Panc1 (cell line): Measurements from ENCODE around the gene CFAP221. TPM values are rescaled to one million over a fixed set of nuclear protein-coding genes. Genes with fewer than 3 reads are reported as not detected.

Experiments used
- ATAC-seq: fragments of 200-7000 bp; cut with Tn5 transposase; 2 replicates; pipeline ENCODE4 v1.9.1; 2020; ENCODE audit warnings: mild to moderate bottlenecking, moderate library complexity
- BruUV-seq: library from RNA; stranded (reverse); fragments of 400-500 nt; replicated peaks from 2 replicates; lab custom pipeline; 2021; lab: Mats Ljungman, UMichigan
- CTCF ChIA-PET: fragments of 300-600 bp; sonication (Branson Sonifier 250); formaldehyde crosslinking; loops from one replicate; lab custom pipeline; 2022; ENCODE audit warnings: antibody characterized with exemption; lab: Charles Lee
- POLR2A ChIA-PET: fragments of 300-600 bp; sonication (Branson Sonifier 250); formaldehyde crosslinking; loops from one replicate; lab custom pipeline; 2022; ENCODE audit warnings: antibody characterized with exemption; lab: Charles Lee
- DNase-seq: peaks from one replicate; pipeline ENCODE4 v3.0.0-alpha.2; 2010; ENCODE audit warnings: low read depth, low spot score
- H3K27ac ChIP-seq: 2 replicates; pipeline ENCODE4 v1.5.1; 2011; ENCODE audit warnings: mild to moderate bottlenecking, low read length, inconsistent platforms
- H3K27me3 ChIP-seq: fragments of 200-500 bp; sonication (Bioruptor generic); 2 replicates; pipeline ENCODE4 v1.6.0; 2014; ENCODE audit warnings: low read length, inconsistent platforms; ENCODE audit not compliant: control insufficient read depth, insufficient read depth
- H3K36me3 ChIP-seq: fragments of 200-500 bp; sonication (Bioruptor generic); 2 replicates; pipeline ENCODE4 v1.5.1; 2014; ENCODE audit warnings: inconsistent platforms, mild to moderate bottlenecking, low read length, moderate library complexity; ENCODE audit not compliant: control insufficient read depth, insufficient read depth
- H3K4me1 ChIP-seq: 2 replicates; pipeline ENCODE4 v1.5.1; 2011; ENCODE audit warnings: inconsistent platforms, mild to moderate bottlenecking, low read length, moderate library complexity; ENCODE audit not compliant: control insufficient read depth, insufficient read depth
- H3K4me3 ChIP-seq, 2 experiments: 2 replicates each; pipeline ENCODE4 v1.5.1; 2011 to 2012; ENCODE audit warnings: low read depth in 2 of 2, low read length in 2 of 2, mild to moderate bottlenecking in 2 of 2, inconsistent platforms in 1 of 2, moderate library complexity in 1 of 2
- H3K9me3 ChIP-seq: fragments of 200-500 bp; sonication (Bioruptor generic); 2 replicates; pipeline ENCODE4 v1.5.1; 2014; ENCODE audit warnings: low read depth, mild to moderate bottlenecking, inconsistent platforms, low read length, moderate library complexity; ENCODE audit not compliant: control insufficient read depth, insufficient read depth
- POLR2AphosphoS5 ChIP-seq: IDR thresholded peaks from 2 replicates; pipeline ENCODE4 v1.6.1; 2012; ENCODE audit warnings: mild to moderate bottlenecking, low read depth, low read length, moderate library complexity
- SIN3A ChIP-seq: IDR thresholded peaks from 2 replicates; pipeline ENCODE4 v1.6.1; 2012; ENCODE audit warnings: low read depth, mild to moderate bottlenecking, low read length, moderate library complexity, borderline replicate concordance; ENCODE audit not compliant: insufficient read depth
- TCF7L2 ChIP-seq: IDR thresholded peaks from 2 replicates; pipeline ENCODE4 v1.6.1; 2011; ENCODE audit warnings: mild to moderate bottlenecking, low read depth, low read length, inconsistent platforms
- in situ Hi-C: cut with HindIII; loops from 2 replicates; pipeline ENCODE4 v1.10.0; 2016; ENCODE audit warnings: low sequenced_read_pairs, low pct_unique_long_range_greater_than_20kb
- intact Hi-C: fragments of 100-400 bp; cut with micrococcal nuclease; formaldehyde crosslinking; loops from one replicate; pipeline ENCODE4 v1.10.0; 2022; ENCODE audit not compliant: unreplicated experiment
- total RNA-seq: library from RNA; stranded (reverse); gene quantifications from one replicate; pipeline ENCODE4 v1.2.1, GENCODE V29; 2021; ENCODE audit not compliant: unreplicated experiment
- TF ChIP-seq, protein P1 (sequence below), 2 experiments: IDR thresholded peaks; 2 replicates each; pipeline ENCODE4 v1.6.1; 2011 to 2012; ENCODE audit warnings: low read depth in 2 of 2, control low read depth in 1 of 2, low read length in 1 of 2, mild to moderate bottlenecking in 1 of 2, moderate library complexity in 1 of 2; ENCODE audit not compliant: insufficient read depth in 1 of 2
- TF ChIP-seq, protein P2 (sequence below): fragments of 450-650 bp; IDR thresholded peaks from 2 replicates; pipeline ENCODE4 v1.5.1; 2017; ENCODE audit warnings: mild to moderate bottlenecking

The CFAP221 gene
- total RNA-seq, 1 experiment from 2014 or later: not detected

DNA sequence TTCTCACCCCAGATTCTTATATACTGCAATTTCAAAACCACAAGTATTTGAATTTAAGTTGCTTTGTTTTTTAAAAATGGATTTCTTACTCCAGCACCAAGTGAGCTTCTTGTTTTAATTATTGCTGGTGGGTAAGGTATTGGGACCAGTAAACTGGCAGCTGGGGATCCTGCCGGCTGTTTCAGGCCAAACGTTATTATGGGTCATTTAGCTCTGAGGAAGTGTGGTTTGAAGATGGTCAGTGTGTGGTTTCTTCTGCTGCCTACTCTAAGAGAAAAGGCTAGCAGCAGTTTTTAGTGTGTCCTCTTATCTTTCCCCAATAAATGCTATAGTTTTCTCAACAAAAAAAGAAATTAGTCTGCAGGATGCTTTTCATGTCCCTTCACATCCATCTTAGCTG is 30.6 kb downstream of the CFAP221 start:
- intact Hi-C loops (no loop called here), in situ Hi-C loops (no loop called here)
- no peak overlapping the region for H3K4me3 ChIP-seq
- no peaks in the 10 kb centered on the region for H3K4me1 ChIP-seq
- POLR2A ChIA-PET: no interaction called here
- CTCF ChIA-PET: no interaction called here
- TF ChIP-seq, protein P1, sequence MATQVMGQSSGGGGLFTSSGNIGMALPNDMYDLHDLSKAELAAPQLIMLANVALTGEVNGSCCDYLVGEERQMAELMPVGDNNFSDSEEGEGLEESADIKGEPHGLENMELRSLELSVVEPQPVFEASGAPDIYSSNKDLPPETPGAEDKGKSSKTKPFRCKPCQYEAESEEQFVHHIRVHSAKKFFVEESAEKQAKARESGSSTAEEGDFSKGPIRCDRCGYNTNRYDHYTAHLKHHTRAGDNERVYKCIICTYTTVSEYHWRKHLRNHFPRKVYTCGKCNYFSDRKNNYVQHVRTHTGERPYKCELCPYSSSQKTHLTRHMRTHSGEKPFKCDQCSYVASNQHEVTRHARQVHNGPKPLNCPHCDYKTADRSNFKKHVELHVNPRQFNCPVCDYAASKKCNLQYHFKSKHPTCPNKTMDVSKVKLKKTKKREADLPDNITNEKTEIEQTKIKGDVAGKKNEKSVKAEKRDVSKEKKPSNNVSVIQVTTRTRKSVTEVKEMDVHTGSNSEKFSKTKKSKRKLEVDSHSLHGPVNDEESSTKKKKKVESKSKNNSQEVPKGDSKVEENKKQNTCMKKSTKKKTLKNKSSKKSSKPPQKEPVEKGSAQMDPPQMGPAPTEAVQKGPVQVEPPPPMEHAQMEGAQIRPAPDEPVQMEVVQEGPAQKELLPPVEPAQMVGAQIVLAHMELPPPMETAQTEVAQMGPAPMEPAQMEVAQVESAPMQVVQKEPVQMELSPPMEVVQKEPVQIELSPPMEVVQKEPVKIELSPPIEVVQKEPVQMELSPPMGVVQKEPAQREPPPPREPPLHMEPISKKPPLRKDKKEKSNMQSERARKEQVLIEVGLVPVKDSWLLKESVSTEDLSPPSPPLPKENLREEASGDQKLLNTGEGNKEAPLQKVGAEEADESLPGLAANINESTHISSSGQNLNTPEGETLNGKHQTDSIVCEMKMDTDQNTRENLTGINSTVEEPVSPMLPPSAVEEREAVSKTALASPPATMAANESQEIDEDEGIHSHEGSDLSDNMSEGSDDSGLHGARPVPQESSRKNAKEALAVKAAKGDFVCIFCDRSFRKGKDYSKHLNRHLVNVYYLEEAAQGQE (IDR thresholded peaks at IDR 0.05; ENCODE audit: insufficient read depth in 1 of 2, low read depth in 2 of 2, low read length in 1 of 2): no peak
- no peak for TF ChIP-seq SIN3A
- TF ChIP-seq TCF7L2: no peak
- TF ChIP-seq POLR2AphosphoS5: no peak
- TF ChIP-seq, protein P2, sequence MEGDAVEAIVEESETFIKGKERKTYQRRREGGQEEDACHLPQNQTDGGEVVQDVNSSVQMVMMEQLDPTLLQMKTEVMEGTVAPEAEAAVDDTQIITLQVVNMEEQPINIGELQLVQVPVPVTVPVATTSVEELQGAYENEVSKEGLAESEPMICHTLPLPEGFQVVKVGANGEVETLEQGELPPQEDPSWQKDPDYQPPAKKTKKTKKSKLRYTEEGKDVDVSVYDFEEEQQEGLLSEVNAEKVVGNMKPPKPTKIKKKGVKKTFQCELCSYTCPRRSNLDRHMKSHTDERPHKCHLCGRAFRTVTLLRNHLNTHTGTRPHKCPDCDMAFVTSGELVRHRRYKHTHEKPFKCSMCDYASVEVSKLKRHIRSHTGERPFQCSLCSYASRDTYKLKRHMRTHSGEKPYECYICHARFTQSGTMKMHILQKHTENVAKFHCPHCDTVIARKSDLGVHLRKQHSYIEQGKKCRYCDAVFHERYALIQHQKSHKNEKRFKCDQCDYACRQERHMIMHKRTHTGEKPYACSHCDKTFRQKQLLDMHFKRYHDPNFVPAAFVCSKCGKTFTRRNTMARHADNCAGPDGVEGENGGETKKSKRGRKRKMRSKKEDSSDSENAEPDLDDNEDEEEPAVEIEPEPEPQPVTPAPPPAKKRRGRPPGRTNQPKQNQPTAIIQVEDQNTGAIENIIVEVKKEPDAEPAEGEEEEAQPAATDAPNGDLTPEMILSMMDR: no peak
- ATAC-seq (no peak), DNase-seq (no peak)
- no peaks in the 10 kb centered on the region for H3K27me3 ChIP-seq
- no peaks in the 10 kb centered on the region for H3K9me3 ChIP-seq
- BruUV-seq: no TSS peak
- H3K36me3 ChIP-seq: no peaks in the 10 kb centered on the region
- no peak overlapping the region for H3K27ac ChIP-seq

DNA sequence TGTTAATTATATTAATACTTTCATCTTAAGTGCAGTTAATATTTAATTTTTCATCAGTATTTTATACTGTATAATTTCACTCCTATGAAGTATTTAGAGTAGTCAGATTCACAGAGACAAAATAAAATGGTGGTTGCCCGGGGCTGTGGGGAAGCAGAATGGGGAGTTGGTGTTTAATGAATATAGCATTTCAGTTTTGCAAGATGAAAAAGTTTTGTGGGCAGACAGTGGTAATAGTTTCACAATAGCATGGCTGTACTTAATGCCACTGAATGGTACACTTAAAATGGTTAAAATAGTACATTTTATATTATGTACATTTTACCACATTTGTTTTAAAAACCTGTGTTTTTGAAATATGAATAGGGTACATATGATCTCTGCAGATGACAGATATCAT is 31.2 kb downstream of the CFAP221 start:
- ChIA-PET POLR2A (no interaction called here), CTCF (no interaction called here)
- BruUV-seq: no TSS peak
- ATAC-seq: no peak
- no peaks in the 10 kb centered on the region for H3K9me3 ChIP-seq
- no peak overlapping the region for H3K4me3 ChIP-seq
- no peak for DNase-seq
- no peaks in the 10 kb centered on the region for H3K4me1 ChIP-seq
- no peaks in the 10 kb centered on the region for H3K36me3 ChIP-seq
- TF ChIP-seq, protein P1 (IDR thresholded peaks at IDR 0.05; ENCODE audit: insufficient read depth in 1 of 2, low read depth in 2 of 2, low read length in 1 of 2): no peak
- TF ChIP-seq, protein P2: no peak
- TF ChIP-seq TCF7L2 (no peak), POLR2AphosphoS5 (no peak), SIN3A (no peak)
- intact Hi-C loops (no loop called here), in situ Hi-C loops (no loop called here)
- H3K27ac ChIP-seq: no peak overlapping the region
- H3K27me3 ChIP-seq: no peaks in the 10 kb centered on the region
